T follicular helper cell (primary cell): ENCODE measurements around the gene FSTL4.
"Not testable (repeated sequence)": the region's sequence is repeated elsewhere in the genome, so short reads cannot be mapped to it uniquely, and the experiment has no call there.

Source experiments
- DNase-seq: peaks from one replicate; pipeline ENCODE4 v3.0.0-alpha.2; 2020; ENCODE audit warnings: low read depth

FSTL4 gene

GRCh38 chr5:133222979-133223378, 389.4 kb downstream of the FSTL4 start:
- no peak for DNase-seq

GRCh38 chr5:133222521-133222920, 389.8 kb downstream of the FSTL4 start:
- DNase-seq = no peak

- DNase-seq = no peak
Measured at GRCh38 chr5:133222040-133222439, 390.3 kb downstream of the FSTL4 start.

DNA sequence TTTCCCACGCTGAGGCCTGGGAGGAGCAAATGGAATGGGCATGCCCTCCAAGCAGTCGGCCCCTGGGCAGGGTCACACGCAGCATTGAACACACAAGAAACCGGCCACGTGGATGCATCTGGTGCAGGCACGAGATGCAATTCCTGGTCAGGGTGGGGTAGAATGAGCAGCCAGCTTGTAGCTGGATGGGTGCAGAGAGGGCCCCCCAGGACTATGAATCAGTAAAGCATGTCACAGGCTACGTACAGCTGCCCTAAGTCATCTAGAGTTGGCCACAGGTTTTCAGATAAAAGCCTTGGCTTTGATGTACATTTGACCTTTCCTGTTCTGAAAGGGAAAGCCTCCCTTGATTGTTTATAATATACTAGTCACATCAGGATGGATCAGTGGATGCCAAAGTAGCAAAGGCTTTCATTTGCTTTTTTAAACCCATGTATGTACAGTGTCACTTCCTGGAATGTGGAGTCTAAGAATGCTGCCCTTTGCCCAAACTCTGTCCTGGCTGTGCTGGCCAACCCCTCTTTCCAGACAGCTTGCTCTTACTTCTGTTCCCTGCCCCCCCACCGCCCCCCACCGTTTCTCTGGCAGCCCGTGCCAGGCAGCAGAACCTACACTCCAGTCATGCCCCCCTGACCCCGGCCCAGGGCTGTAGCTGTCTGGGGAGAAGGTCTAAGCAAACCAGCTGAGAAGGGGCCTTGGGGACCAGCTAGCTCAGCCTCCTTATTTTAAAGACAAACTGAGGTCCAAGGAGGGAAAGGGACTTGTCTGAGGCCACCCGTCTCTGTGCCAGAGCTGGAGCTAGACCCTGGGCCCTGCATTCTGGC, 391.3 kb downstream of the FSTL4 start:
- no peak for DNase-seq

GRCh38 chr5:133219296-133219695, 393.0 kb downstream of the FSTL4 start:
- DNase-seq = no peak

DNA sequence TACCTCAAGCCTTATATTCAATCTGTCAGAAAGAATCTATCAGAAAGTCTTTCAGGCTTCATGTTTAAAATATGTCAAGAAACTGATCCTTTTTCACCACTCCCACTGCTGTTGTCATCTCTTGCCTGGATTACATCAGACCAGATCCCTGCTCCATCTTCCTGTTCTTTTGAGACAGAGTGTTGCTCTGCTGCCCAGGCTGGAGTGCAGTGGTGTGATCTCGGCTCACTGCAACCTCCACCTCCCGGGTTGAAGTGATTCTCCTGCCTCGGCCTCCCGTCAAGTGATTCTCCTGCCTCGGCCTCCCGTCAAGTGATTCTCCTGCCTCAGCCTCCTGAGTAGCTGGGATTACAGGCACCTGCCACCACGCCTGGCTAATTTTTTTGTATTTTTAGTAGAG, 396.2 kb downstream of the FSTL4 start:
- not testable (repeated sequence) for DNase-seq

DNA sequence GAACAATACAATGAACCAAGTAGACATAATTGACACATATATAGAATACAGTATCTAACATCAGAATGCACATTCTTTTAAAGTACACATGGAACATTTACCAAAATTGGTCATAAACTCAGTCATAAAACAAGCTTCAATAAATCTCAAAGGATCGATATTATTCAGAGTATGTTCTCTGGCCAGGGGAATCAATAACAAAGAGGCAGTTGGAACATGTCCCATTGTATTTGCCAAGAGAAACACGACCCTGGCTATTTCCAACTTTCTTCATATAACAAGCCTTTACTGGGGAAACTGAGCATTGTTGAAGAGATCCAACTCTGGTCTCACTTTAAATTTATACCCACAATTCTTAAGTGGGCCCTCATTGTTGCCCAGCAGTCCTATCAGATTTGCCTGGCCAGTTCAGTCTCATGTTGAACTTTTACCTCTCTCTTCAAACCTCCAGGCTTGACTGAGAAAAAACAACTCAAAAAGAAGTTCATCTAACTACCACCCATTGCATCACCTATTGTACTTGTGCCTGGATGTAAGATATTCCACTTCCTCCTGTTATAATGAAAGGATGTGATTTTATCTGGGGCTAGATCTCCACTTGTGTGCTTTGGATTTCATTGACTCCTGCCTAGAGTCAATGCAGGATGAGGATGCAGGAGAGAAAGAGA, 398.1 kb downstream of the FSTL4 start:
- DNase-seq = no peak

DNA sequence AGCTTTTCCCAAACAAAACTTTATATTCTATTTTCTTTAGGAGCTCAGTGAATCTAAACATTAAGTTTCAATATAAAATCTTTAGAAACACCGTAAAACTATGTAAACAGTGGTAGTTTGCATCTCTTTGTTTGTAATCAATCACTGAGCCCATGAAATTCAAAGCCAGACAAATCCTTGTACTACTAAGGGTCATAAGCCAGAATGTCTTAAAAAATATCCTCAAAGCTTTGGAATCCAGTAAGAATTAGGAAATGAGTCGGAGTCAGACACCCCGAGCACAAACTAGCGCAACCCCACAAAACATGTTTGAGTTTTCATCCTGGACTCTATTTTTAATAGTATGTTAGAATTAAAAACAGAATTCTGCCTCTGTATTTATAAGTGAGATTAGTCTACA, 406.7 kb downstream of the FSTL4 start:
- no peak for DNase-seq

- DNase-seq = no peak
Measured at GRCh38 chr5:133205204-133205603, 407.1 kb downstream of the FSTL4 start.

DNA sequence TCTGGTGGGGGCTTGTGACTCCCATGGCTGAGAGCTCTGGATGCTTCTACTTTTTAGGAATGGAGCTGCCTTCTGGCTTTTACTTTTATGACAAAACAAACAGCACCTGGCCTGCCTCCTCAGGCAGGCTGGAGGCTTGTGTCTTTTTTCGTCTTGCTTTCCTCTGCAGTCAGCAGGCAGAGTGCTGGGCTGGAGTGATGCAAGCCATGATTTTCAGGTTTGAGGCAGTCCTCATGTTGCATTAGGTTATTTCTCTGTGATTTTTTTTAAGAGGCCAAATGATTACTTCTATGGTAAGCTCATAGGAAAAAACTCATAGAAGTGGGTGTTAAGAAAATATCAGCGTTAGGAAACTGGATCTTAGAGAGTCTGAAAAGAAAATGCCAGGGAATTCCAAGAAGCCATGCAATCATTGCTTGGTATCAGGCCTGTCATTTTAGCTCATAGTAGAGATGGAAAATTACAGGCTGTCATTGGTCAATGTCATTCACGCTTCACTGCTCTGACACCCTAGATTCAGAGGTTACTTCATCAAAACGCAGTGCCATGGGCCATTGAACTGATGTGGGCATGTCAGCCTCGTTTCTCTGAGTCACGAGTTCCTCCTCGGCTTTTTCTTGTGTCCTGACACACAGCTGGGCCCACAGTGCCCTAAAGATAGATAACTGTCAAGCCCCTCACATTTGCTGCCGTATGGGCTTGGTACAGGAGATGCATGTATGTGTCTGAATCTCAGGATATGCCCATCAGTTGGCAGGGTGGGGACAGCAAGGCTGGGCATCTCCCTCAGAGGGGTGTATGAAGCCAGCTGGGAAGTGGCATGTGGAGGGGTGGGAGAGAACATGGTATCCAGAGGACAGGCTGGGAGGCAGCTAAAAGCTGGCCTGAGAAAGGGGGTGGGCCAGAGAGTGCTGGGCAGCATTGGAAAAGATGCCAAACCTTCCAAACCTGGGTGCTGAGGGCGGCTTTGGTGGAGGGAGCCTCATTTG, 408.7 kb downstream of the FSTL4 start:
- no peak for DNase-seq

DNA sequence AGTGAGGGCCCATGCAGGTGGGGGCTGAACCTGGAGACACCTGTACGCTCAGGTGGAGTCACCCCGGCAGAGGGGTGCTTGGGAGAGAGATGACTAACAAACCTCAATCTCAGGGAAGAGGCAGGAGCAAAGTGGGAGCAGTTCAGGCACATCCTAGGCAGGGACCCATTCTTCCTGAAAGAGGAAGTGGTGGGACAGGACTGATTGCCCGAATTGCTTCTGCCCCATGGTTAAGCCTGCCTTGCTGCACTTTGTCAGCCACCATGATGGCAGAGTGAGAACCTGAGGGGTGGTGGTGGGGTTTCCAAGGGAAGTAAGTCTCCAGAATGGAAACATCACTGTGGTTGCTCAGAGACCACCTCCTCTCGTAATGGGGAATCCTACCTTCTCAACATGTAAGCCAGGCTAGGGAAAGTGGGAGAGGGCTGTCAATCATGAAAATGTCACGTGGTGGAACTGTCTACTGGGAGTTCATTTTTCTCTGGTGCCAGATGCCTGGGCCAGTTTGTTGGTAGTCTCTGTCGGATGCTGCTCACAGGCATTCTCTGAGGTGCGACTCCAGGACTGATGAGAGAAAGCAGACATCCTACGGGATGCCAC, 410.2 kb downstream of the FSTL4 start:
- no peak for DNase-seq

DNA sequence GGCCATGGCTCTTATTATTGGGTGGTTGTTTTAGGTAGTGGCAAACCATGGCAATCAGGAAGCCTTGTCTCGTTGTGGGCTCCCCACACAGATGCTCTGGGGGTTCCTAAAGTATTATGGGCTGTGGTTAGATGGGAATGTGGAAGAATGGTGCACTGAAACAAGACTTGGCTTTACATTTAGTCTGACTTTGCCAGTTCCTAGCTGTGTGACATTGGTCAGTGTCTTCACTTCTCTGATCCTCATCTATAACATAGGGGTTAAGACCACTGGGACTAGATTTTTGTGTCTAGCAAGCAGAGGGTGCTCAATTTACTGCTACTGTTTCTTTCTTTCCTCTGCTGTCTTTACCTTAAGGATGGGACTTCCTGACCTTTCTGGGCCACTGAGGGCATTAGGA, 411.0 kb downstream of the FSTL4 start:
- no peak for DNase-seq

DNA sequence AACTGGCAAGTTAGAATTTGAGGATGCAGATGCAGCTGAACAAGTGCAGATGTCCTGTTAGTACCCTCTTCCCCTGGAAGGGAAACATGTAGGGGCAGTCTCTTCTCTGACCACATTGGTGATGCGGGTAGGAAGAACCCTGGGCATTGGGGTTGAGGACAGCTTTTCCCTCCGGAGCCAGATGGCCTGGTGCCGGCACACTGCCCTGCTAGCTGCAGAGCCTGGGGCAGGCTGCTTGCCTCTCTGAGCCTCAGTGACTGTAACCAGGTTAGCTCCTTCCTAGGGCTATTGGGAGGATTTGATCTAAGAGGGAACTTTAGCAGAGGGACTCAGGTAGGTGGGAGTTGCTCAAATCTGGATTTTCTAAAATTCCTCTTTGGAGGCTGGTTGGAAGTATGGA, 412.1 kb downstream of the FSTL4 start:
- no peak for DNase-seq

- no peak for DNase-seq
Measured at GRCh38 chr5:133199417-133200178, 412.7 kb downstream of the FSTL4 start.

GRCh38 chr5:133198511-133198910, 413.8 kb downstream of the FSTL4 start:
- DNase-seq = no peak

DNA sequence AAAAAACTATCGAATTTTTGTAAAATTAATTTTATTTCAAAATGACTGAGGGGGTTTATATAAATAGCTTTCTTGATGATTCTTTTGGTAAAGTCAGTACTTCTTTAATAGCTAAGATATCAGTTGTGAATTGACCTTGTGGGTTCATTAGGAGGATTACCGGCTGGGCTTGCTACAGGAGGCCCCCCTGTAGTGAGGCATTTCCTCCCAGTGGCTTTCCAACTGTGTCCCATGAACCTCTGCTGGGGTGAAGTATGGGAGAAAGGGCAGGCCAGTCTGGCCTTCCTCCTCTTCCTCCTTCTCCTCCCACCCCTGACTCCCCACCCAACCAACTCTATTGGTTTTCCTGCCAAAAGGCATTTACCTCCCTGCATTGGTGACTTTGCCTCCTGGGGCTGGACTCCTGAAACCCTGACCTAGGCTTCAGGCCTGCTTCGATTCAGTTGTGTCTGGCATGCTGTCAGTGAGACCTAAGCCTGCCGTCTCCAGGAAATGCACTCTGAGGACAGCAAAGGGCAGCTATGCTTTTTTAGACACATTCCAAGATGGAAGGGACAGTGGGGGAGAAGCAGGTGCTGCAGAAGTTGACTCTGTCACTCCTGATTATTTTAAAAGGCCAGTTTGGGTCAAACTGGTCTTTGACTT, 415.8 kb downstream of the FSTL4 start:
- DNase-seq = no peak

- no peak for DNase-seq
Measured at GRCh38 chr5:133195250-133195649, 417.1 kb downstream of the FSTL4 start.

DNA sequence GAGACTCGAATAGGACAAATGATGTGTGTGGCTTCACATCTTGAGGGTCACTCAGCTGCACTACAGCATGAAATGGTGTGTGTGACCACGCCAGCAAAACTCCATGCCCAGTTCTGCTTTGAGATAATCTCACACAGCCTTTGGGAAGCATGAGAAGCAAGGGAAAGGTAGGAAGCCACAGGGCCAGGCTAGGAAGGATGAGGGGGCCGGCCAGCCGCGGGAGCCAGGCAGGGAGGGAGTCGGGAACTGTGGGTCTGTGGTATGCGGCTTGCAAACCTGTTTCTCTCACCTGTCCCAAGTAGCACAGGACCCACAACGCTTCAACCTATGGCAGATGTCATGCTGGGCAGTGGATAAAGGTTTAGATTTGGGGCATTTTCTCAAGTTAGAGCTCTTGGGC, 418.5 kb downstream of the FSTL4 start:
- DNase-seq = no peak

GRCh38 chr5:133192716-133193115, 419.6 kb downstream of the FSTL4 start:
- DNase-seq = no peak

GRCh38 chr5:133189881-133190280, 422.5 kb downstream of the FSTL4 start:
- no peak for DNase-seq

- DNase-seq = no peak
Measured at GRCh38 chr5:133179405-133179804, 432.9 kb downstream of the FSTL4 start.
